Measurements from ENCODE around the gene MPHOSPH9.

The MPHOSPH9 gene

DNA sequence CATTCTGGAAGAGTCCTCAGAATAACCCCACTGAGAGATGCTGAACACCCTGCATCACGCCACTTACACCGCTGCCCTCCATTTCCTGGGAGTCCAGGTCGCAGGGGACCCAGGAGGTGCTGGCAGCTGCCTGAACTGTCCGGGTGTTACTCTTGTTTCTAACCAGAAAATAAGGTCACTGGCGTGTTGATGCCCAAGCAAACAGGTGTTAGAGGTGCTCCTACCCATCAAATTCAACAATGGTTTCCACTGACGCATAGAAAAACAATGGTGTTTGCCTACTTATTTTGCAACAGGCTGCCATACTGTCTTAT lies 105.8 kb downstream of the MPHOSPH9 start:
- H2BK12ac ChIP-seq (ENCODE audit: low read length), result no peak overlapping the region
- H3K79me1 ChIP-seq (ENCODE audit: low read depth, low read length), result no peaks in the 10 kb centered on the region
- no peak overlapping the region for H3K18ac ChIP-seq (ENCODE audit: low read length)
- no peak overlapping the region for H2AK5ac ChIP-seq (ENCODE audit: low read depth, low read length)
- H3K4me3 ChIP-seq (ENCODE audit: low read length in 2 of 2), result no peak overlapping the region
- peaks cover 6 to 15% of the 10 kb centered on the region in 2 donors for H3K4me1 ChIP-seq (ENCODE audit: control insufficient read depth in 2 of 2, insufficient read depth in 1 of 2, low read depth in 1 of 2, low read length in 2 of 2)
- H3K36me3 ChIP-seq (replicated peaks in 1 of 2; ENCODE audit: control insufficient read depth in 2 of 2, insufficient read depth in 2 of 2, low read length in 2 of 2), result no peaks in the 10 kb centered on the region
- H3K9me3 ChIP-seq (replicated peaks in 1 of 2; ENCODE audit: control insufficient read depth in 2 of 2, insufficient read depth in 1 of 2, low read depth in 1 of 2, low read length in 2 of 2), result no peaks in the 10 kb centered on the region
- no peak overlapping the region for H2BK120ac ChIP-seq (ENCODE audit: low read depth, low read length)
- no peak overlapping the region for H3K4ac ChIP-seq (ENCODE audit: low read length)
- no peak overlapping the region for H3K4me2 ChIP-seq (ENCODE audit: insufficient read depth, low read length, poor library complexity, severe bottlenecking)
- no peak overlapping the region for H4K91ac ChIP-seq (ENCODE audit: low read depth, low read length, poor library complexity)
- H3K27ac ChIP-seq (replicated peaks; ENCODE audit: low read length), result no peak overlapping the region
- H3K9ac ChIP-seq (ENCODE audit: low read depth, low read length, poor library complexity), result no peak overlapping the region
- no peak overlapping the region for H3K23ac ChIP-seq (ENCODE audit: low read depth, low read length, poor library complexity)
- no peak overlapping the region for H2BK15ac ChIP-seq (ENCODE audit: low read length)
- no peak for DNase-seq (ENCODE audit: low spot score)
- no peak overlapping the region for H2BK5ac ChIP-seq (ENCODE audit: low read length)
- no peak overlapping the region for H2AFZ ChIP-seq (ENCODE audit: low read length)
- H4K8ac ChIP-seq (ENCODE audit: low read depth, low read length), result no peak overlapping the region
- no CpG with 5 or more reads among the region's 6 CpGs for WGBS, 2 donors (ENCODE audit: extremely low coverage in 2 of 2, insufficient read length in 2 of 2, insufficient replicate concordance in 1 of 2)
- H3K14ac ChIP-seq (ENCODE audit: low read length), result no peak overlapping the region
- no peaks in the 10 kb centered on the region for H3K27me3 ChIP-seq (ENCODE audit: control insufficient read depth in 3 of 3, insufficient read depth in 3 of 3, low read depth in 1 of 3, low read length in 3 of 3)

- Histone ChIP-seq H3K4me3 (ENCODE audit: low read length in 2 of 2) (no peak overlapping the region), H3K27ac (replicated peaks; ENCODE audit: low read length) (no peak overlapping the region)
Measured at GRCh38 chr12:123126294-123127181, 106.4 kb downstream of the MPHOSPH9 start.

DNA sequence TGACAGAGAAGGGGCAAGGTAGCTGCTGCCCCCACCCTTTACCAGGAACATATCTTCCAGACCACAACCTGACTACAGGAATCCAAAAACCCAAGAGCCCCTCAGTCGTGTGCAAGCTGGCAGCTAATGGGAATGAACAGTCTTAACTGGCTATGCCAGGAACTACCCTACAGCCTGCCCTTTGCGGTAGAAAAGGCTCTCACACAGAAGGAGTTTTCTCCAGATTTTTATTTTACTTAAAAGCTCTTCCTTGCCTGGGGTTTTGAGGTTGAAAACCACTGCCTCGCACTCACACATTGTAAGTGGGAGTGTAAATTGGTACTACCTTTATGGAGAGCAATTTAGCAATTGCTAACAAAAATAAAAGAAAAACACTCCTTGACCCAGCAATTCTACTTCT lies 110.3 kb downstream of the MPHOSPH9 start:
- no peak overlapping the region for H3K4ac ChIP-seq (ENCODE audit: low read length)
- H4K91ac ChIP-seq (ENCODE audit: low read depth, low read length, poor library complexity), result no peak overlapping the region
- H2AK5ac ChIP-seq (ENCODE audit: low read depth, low read length), result no peak overlapping the region
- H3K79me1 ChIP-seq (ENCODE audit: low read depth, low read length), result no peaks in the 10 kb centered on the region
- no peak overlapping the region for H2BK15ac ChIP-seq (ENCODE audit: low read length)
- no peak overlapping the region for H2BK12ac ChIP-seq (ENCODE audit: low read length)
- H3K4me2 ChIP-seq (ENCODE audit: insufficient read depth, low read length, poor library complexity, severe bottlenecking), result no peak overlapping the region
- H3K23ac ChIP-seq (ENCODE audit: low read depth, low read length, poor library complexity), result no peak overlapping the region
- no peak overlapping the region for H2BK5ac ChIP-seq (ENCODE audit: low read length)
- H3K4me3 ChIP-seq (ENCODE audit: low read length in 2 of 2), result no peak overlapping the region
- H3K18ac ChIP-seq (ENCODE audit: low read length), result no peak overlapping the region
- no peak overlapping the region for H3K9ac ChIP-seq (ENCODE audit: low read depth, low read length, poor library complexity)
- no peaks in the 10 kb centered on the region for H3K9me3 ChIP-seq (replicated peaks in 1 of 2; ENCODE audit: control insufficient read depth in 2 of 2, insufficient read depth in 1 of 2, low read depth in 1 of 2, low read length in 2 of 2)
- peaks cover 7 to 10% of the 10 kb centered on the region in 2 donors for H3K4me1 ChIP-seq (ENCODE audit: control insufficient read depth in 2 of 2, insufficient read depth in 1 of 2, low read depth in 1 of 2, low read length in 2 of 2)
- no peaks in the 10 kb centered on the region for H3K36me3 ChIP-seq (replicated peaks in 1 of 2; ENCODE audit: control insufficient read depth in 2 of 2, insufficient read depth in 2 of 2, low read length in 2 of 2)
- H2BK120ac ChIP-seq (ENCODE audit: low read depth, low read length), result no peak overlapping the region
- H4K8ac ChIP-seq (ENCODE audit: low read depth, low read length), result no peak overlapping the region
- no peak overlapping the region for H3K27ac ChIP-seq (replicated peaks; ENCODE audit: low read length)
- no peak overlapping the region for H2AFZ ChIP-seq (ENCODE audit: low read length)
- no peak for DNase-seq (ENCODE audit: low spot score)
- H3K27me3 ChIP-seq (ENCODE audit: control insufficient read depth in 3 of 3, insufficient read depth in 3 of 3, low read depth in 1 of 3, low read length in 3 of 3), result no peaks in the 10 kb centered on the region
- WGBS, 2 donors (ENCODE audit: extremely low coverage in 2 of 2, insufficient read length in 2 of 2, insufficient replicate concordance in 1 of 2), result no CpG with 5 or more reads among the region's 3 CpGs
- H3K14ac ChIP-seq (ENCODE audit: low read length), result no peak overlapping the region

More at GRCh38 chr12:123126294-123127181, 106.4 kb downstream of the MPHOSPH9 start:
- no peak overlapping the region for H3K9ac ChIP-seq (ENCODE audit: low read depth, low read length, poor library complexity)
- WGBS, 2 donors (ENCODE audit: extremely low coverage in 2 of 2, insufficient read length in 2 of 2, insufficient replicate concordance in 1 of 2), result no CpG with 5 or more reads among the region's 6 CpGs
- no peaks in the 10 kb centered on the region for H3K36me3 ChIP-seq (replicated peaks in 1 of 2; ENCODE audit: control insufficient read depth in 2 of 2, insufficient read depth in 2 of 2, low read length in 2 of 2)
- H2BK15ac ChIP-seq (ENCODE audit: low read length), result no peak overlapping the region
- H3K18ac ChIP-seq (ENCODE audit: low read length), result no peak overlapping the region
- no peak overlapping the region for H2AFZ ChIP-seq (ENCODE audit: low read length)
- H3K79me1 ChIP-seq (ENCODE audit: low read depth, low read length), result no peaks in the 10 kb centered on the region
- no peak overlapping the region for H3K4me2 ChIP-seq (ENCODE audit: insufficient read depth, low read length, poor library complexity, severe bottlenecking)
- H3K23ac ChIP-seq (ENCODE audit: low read depth, low read length, poor library complexity), result no peak overlapping the region
- no peak overlapping the region for H4K91ac ChIP-seq (ENCODE audit: low read depth, low read length, poor library complexity)
- no peak overlapping the region for H2BK12ac ChIP-seq (ENCODE audit: low read length)
- H3K9me3 ChIP-seq (replicated peaks in 1 of 2; ENCODE audit: control insufficient read depth in 2 of 2, insufficient read depth in 1 of 2, low read depth in 1 of 2, low read length in 2 of 2), result no peaks in the 10 kb centered on the region
- H3K4ac ChIP-seq (ENCODE audit: low read length), result no peak overlapping the region
- H4K8ac ChIP-seq (ENCODE audit: low read depth, low read length), result no peak overlapping the region
- H2AK5ac ChIP-seq (ENCODE audit: low read depth, low read length), result no peak overlapping the region
- no peak overlapping the region for H2BK120ac ChIP-seq (ENCODE audit: low read depth, low read length)
- no peaks in the 10 kb centered on the region for H3K27me3 ChIP-seq (ENCODE audit: control insufficient read depth in 3 of 3, insufficient read depth in 3 of 3, low read depth in 1 of 3, low read length in 3 of 3)
- no peak overlapping the region for H3K14ac ChIP-seq (ENCODE audit: low read length)
- no peak overlapping the region for H2BK5ac ChIP-seq (ENCODE audit: low read length)
- H3K4me1 ChIP-seq (ENCODE audit: control insufficient read depth in 2 of 2, insufficient read depth in 1 of 2, low read depth in 1 of 2, low read length in 2 of 2), result peaks cover 4 to 12% of the 10 kb centered on the region in 2 donors
- no peak for DNase-seq (ENCODE audit: low spot score)

- Histone ChIP-seq H3K18ac (ENCODE audit: low read length) (no peak overlapping the region), H3K27me3 (ENCODE audit: control insufficient read depth in 3 of 3, insufficient read depth in 3 of 3, low read depth in 1 of 3, low read length in 3 of 3) (no peaks in the 10 kb centered on the region), H2BK5ac (ENCODE audit: low read length) (no peak overlapping the region), H3K4ac (ENCODE audit: low read length) (no peak overlapping the region), H2AFZ (ENCODE audit: low read length) (no peak overlapping the region), H3K79me1 (ENCODE audit: low read depth, low read length) (no peaks in the 10 kb centered on the region), H3K4me1 (ENCODE audit: control insufficient read depth in 2 of 2, insufficient read depth in 1 of 2, low read depth in 1 of 2, low read length in 2 of 2) (peaks cover 6% of the 10 kb centered on the region in 2 donors), H2BK120ac (ENCODE audit: low read depth, low read length) (no peak overlapping the region), H3K4me3 (ENCODE audit: low read length in 2 of 2) (no peak overlapping the region), H3K4me2 (ENCODE audit: insufficient read depth, low read length, poor library complexity, severe bottlenecking) (no peak overlapping the region), H3K9ac (ENCODE audit: low read depth, low read length, poor library complexity) (no peak overlapping the region), H2BK15ac (ENCODE audit: low read length) (no peak overlapping the region), H3K23ac (ENCODE audit: low read depth, low read length, poor library complexity) (no peak overlapping the region), H2BK12ac (ENCODE audit: low read length) (no peak overlapping the region), H4K8ac (ENCODE audit: low read depth, low read length) (no peak overlapping the region), H4K91ac (ENCODE audit: low read depth, low read length, poor library complexity) (no peak overlapping the region), H3K36me3 (replicated peaks in 1 of 2; ENCODE audit: control insufficient read depth in 2 of 2, insufficient read depth in 2 of 2, low read length in 2 of 2) (no peaks in the 10 kb centered on the region), H3K14ac (ENCODE audit: low read length) (no peak overlapping the region), H3K27ac (replicated peaks; ENCODE audit: low read length) (no peak overlapping the region), H2AK5ac (ENCODE audit: low read depth, low read length) (no peak overlapping the region), H3K9me3 (replicated peaks in 1 of 2; ENCODE audit: control insufficient read depth in 2 of 2, insufficient read depth in 1 of 2, low read depth in 1 of 2, low read length in 2 of 2) (no peaks in the 10 kb centered on the region)
- no CpG with 5 or more reads among the region's 6 CpGs for WGBS, 2 donors (ENCODE audit: extremely low coverage in 2 of 2, insufficient read length in 2 of 2, insufficient replicate concordance in 1 of 2)
- DNase-seq (ENCODE audit: low spot score), result no peak
Measured at GRCh38 chr12:123121670-123122069, 111.3 kb downstream of the MPHOSPH9 start.
